ENCODE data around the gene CHKB. TPM values are rescaled to one million over a fixed set of nuclear protein-coding genes. Genes with fewer than 3 reads are reported as not detected.
A peak's percentile ranks its signal among the peaks of the same experiment; 100 is the strongest.
"Not testable (repeated sequence)": the region's sequence is repeated elsewhere in the genome, so short reads cannot be mapped to it uniquely, and the experiment has no call there.

CHKB gene
- total RNA-seq, 1 experiment from 2014 or later: 5.5 TPM

- not testable (repeated sequence) for DNase-seq, H3K36me3 ChIP-seq, H3K27me3 ChIP-seq, H3K4me3 ChIP-seq, H3K9me3 ChIP-seq
Measured at GRCh38 chr22:50614296-50614695, 31.6 kb upstream of the CHKB start.

GRCh38 chr22:50613291-50613981 is 30.8 kb upstream of the CHKB start:
- Histone ChIP-seq H3K4me3 (no peak overlapping the region), H3K9me3 (no peaks in the 10 kb centered on the region), H3K27me3 (no peaks in the 10 kb centered on the region), H3K36me3 (no peaks in the 10 kb centered on the region)
- DNase-seq: peak; percentile 73

- Histone ChIP-seq H3K36me3 (no peaks in the 10 kb centered on the region), H3K9me3 (no peaks in the 10 kb centered on the region)
- DNase-seq: no peak
Measured at GRCh38 chr22:50612528-50613221, 30.0 kb upstream of the CHKB start.

GRCh38 chr22:50612168-50612527 is 29.5 kb upstream of the CHKB start:
- Histone ChIP-seq H3K4me3 (no peak overlapping the region), H3K27me3 (no peaks in the 10 kb centered on the region), H3K36me3 (no peaks in the 10 kb centered on the region), H3K9me3 (no peaks in the 10 kb centered on the region)
- no peak for DNase-seq

More at GRCh38 chr22:50612528-50613221, 30.0 kb upstream of the CHKB start:
- Histone ChIP-seq H3K4me3 (no peak overlapping the region), H3K27me3 (no peaks in the 10 kb centered on the region)

- no peaks in the 10 kb centered on the region for H3K9me3 ChIP-seq
- DNase-seq: no peak
- H3K4me3 ChIP-seq: no peak overlapping the region
- no peaks in the 10 kb centered on the region for H3K36me3 ChIP-seq
- no peaks in the 10 kb centered on the region for H3K27me3 ChIP-seq
Measured at GRCh38 chr22:50611341-50612060, 28.9 kb upstream of the CHKB start.

- H3K9me3 ChIP-seq: no peaks in the 10 kb centered on the region
- H3K27me3 ChIP-seq: no peaks in the 10 kb centered on the region
- H3K4me3 ChIP-seq: no peak overlapping the region
- H3K36me3 ChIP-seq: no peaks in the 10 kb centered on the region
- no peak for DNase-seq
Measured at GRCh38 chr22:50610581-50610980, 27.9 kb upstream of the CHKB start.

- Histone ChIP-seq H3K9me3 (no peaks in the 10 kb centered on the region), H3K27me3 (no peaks in the 10 kb centered on the region), H3K36me3 (no peaks in the 10 kb centered on the region), H3K4me3 (no peak overlapping the region)
- DNase-seq: no peak
Measured at GRCh38 chr22:50610041-50610451, 27.4 kb upstream of the CHKB start.

- no peak for DNase-seq
- Histone ChIP-seq H3K4me3 (no peak overlapping the region), H3K9me3 (no peaks in the 10 kb centered on the region), H3K27me3 (no peaks in the 10 kb centered on the region), H3K36me3 (no peaks in the 10 kb centered on the region)
Measured at GRCh38 chr22:50609599-50609998, 26.9 kb upstream of the CHKB start.

GRCh38 chr22:50608996-50609395 is 26.3 kb upstream of the CHKB start:
- DNase-seq: no peak
- H3K36me3 ChIP-seq: no peaks in the 10 kb centered on the region
- H3K4me3 ChIP-seq: no peak overlapping the region
- no peaks in the 10 kb centered on the region for H3K27me3 ChIP-seq
- no peaks in the 10 kb centered on the region for H3K9me3 ChIP-seq

- H3K27me3 ChIP-seq, H3K36me3 ChIP-seq, DNase-seq, H3K9me3 ChIP-seq, H3K4me3 ChIP-seq: not testable (repeated sequence)
Measured at GRCh38 chr22:50608058-50608840, 25.6 kb upstream of the CHKB start.

GRCh38 chr22:50607659-50608020 is 25.0 kb upstream of the CHKB start:
- no peaks in the 10 kb centered on the region for H3K27me3 ChIP-seq
- H3K36me3 ChIP-seq: no peaks in the 10 kb centered on the region
- no peak overlapping the region for H3K4me3 ChIP-seq
- H3K9me3 ChIP-seq: no peaks in the 10 kb centered on the region
- no peak for DNase-seq

GRCh38 chr22:50606946-50607658 is 24.5 kb upstream of the CHKB start:
- Histone ChIP-seq H3K36me3 (no peaks in the 10 kb centered on the region), H3K27me3 (no peaks in the 10 kb centered on the region)
- DNase-seq: no peak

GRCh38 chr22:50606165-50606945 is 23.7 kb upstream of the CHKB start:
- H3K27me3 ChIP-seq: no peaks in the 10 kb centered on the region
- no peaks in the 10 kb centered on the region for H3K9me3 ChIP-seq
- H3K4me3 ChIP-seq: no peak overlapping the region
- no peaks in the 10 kb centered on the region for H3K36me3 ChIP-seq
- no peak for DNase-seq

More at GRCh38 chr22:50606946-50607658, 24.5 kb upstream of the CHKB start:
- Histone ChIP-seq H3K4me3 (no peak overlapping the region), H3K9me3 (no peaks in the 10 kb centered on the region)

GRCh38 chr22:50605613-50606074 is 23.0 kb upstream of the CHKB start:
- H3K9me3 ChIP-seq: no peaks in the 10 kb centered on the region
- H3K36me3 ChIP-seq: no peaks in the 10 kb centered on the region
- no peaks in the 10 kb centered on the region for H3K27me3 ChIP-seq
- DNase-seq: no peak
- no peak overlapping the region for H3K4me3 ChIP-seq

GRCh38 chr22:50605002-50605612 is 22.5 kb upstream of the CHKB start:
- H3K4me3 ChIP-seq: no peak overlapping the region
- no peaks in the 10 kb centered on the region for H3K9me3 ChIP-seq
- H3K36me3 ChIP-seq: no peaks in the 10 kb centered on the region
- no peak for DNase-seq
- no peaks in the 10 kb centered on the region; the same call in 1 of the 2 replicates for H3K27me3 ChIP-seq
